Activated CD8-positive, alpha-beta memory T cell treated with anti-CD3 and anti-CD28 coated beads, Interleukin-2, amount 50 U/mL, for 4 hours (primary cell): ENCODE results near the gene MCC.

Experiments used
- DNase-seq: peaks from one replicate; pipeline ENCODE4 v3.0.0-alpha.2; 2020

The MCC gene

GRCh38 chr5:113166261-113166660 is 322.0 kb downstream of the MCC start:
- no peak for DNase-seq

DNA sequence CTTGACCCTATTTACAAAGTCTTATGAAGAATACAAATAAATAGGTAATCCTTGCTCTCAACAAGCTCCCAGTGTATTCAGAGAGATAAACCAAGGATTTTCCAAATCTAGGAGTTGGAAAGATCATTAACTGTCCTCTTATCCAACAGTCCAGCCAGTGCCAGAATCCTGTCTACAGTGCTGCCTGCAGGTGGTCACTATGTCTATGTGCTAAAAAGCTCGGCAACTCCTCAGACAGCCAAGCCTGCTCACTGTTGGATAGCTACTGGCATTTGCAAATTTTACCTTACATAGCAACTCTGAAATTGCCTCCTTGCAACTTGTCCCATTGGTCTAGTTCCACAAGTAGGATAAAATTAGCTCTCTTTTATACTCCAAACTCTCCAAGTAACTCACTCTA is 324.2 kb downstream of the MCC start:
- no peak for DNase-seq

- no peak for DNase-seq
These were observed 324.9 kb downstream of the MCC start for GRCh38 chr5:113163328-113163727.

DNA sequence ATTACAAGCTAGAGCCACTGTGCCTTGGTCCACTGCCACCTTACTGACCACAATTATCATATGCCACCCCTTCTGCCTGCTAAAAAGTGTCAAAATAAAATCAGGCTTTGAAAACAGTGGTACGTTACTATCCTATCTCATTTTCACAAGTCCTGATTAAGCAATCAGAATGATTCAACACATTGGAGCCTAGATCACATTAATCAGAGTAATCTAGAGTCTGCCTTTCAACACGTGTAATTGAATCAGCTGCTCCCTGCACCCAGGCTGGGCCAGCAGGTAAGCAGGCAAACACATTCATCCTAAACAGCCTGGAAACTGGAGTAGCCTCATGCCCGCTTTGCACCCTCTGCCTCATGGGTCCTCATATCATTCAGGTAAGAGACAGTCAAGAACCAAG is 325.5 kb downstream of the MCC start:
- DNase-seq, result no peak

GRCh38 chr5:113162208-113162607 is 326.0 kb downstream of the MCC start:
- no peak for DNase-seq

GRCh38 chr5:113161806-113162205 is 326.4 kb downstream of the MCC start:
- DNase-seq, result no peak

- DNase-seq, result no peak
These were observed 330.4 kb downstream of the MCC start for GRCh38 chr5:113157886-113158285.

DNA sequence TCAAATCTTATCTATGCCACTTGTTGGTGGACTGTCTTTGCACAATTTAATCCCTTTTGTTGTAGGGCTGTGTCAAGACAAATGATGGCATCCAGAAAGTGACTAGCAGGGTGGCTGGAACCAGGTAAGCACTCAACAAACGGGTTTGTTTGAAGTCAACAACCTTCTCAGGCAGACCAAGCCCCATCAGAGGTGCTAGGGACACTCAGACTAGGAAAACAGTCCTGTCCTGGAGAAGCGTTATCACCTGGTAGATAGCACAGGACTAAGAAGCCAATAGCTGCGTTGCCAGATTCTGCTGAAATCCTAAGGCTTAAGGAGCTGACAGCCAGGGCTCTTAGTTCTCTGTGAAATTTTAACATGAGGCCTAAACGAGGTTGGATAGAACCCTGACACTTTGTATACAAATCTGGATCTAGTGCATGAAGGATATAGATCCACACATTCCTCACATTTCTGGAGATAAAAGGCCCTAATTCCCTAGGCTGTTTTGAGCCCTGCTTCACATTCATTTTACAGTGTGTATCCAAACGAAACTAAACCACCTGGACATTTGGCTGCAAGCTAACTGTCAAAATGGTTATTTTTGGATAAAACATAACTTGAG is 331.9 kb downstream of the MCC start:
- DNase-seq, result no peak

GRCh38 chr5:113153512-113154097 is 334.6 kb downstream of the MCC start:
- DNase-seq, result no peak

DNA sequence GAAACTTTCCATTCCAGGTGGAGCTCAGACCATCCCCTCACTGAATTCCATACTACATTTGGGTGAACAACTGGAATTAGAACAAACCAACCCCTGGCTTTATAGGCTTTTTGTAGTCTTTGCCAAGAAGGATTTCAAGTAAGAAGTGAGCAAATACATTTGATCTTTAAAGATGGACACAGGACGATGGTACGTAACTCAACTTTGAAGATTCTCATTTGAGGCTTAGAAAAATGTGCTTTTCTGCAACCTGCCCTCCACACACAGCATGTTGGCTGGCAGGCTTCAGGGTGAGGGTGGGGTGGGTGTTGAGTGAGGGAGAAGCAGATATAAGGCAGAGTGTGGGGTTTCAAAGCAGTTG is 335.9 kb downstream of the MCC start:
- no peak for DNase-seq

- no peak for DNase-seq
These were observed 336.4 kb downstream of the MCC start for GRCh38 chr5:113151641-113152379.

- no peak for DNase-seq
These were observed 337.4 kb downstream of the MCC start for GRCh38 chr5:113150821-113151220.

DNA sequence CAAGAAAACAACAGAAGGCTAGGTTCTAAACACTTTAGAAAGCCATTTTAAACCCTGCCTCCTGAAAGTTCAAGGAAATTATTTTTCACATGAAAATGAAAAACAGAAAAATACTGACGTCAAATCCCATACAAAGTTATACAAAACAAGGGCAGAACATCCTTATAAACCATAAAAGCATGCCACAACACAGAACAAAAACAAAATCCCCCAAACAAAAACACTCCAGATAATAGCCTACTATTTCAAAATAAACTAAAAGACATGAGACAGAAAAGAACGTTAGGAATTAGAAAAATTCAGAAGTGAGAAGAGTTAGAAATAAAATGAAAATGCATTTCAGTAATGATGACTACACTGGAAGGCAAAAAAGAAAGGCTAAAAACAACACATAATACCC is 338.0 kb downstream of the MCC start:
- no peak for DNase-seq

- no peak for DNase-seq
These were observed 340.7 kb downstream of the MCC start for GRCh38 chr5:113147537-113147936.

GRCh38 chr5:113147101-113147508 is 341.1 kb downstream of the MCC start:
- DNase-seq, result no peak

- no peak for DNase-seq
These were observed 342.4 kb downstream of the MCC start for GRCh38 chr5:113145757-113146387.

- no peak for DNase-seq
These were observed 346.1 kb downstream of the MCC start for GRCh38 chr5:113142186-113142585.

DNA sequence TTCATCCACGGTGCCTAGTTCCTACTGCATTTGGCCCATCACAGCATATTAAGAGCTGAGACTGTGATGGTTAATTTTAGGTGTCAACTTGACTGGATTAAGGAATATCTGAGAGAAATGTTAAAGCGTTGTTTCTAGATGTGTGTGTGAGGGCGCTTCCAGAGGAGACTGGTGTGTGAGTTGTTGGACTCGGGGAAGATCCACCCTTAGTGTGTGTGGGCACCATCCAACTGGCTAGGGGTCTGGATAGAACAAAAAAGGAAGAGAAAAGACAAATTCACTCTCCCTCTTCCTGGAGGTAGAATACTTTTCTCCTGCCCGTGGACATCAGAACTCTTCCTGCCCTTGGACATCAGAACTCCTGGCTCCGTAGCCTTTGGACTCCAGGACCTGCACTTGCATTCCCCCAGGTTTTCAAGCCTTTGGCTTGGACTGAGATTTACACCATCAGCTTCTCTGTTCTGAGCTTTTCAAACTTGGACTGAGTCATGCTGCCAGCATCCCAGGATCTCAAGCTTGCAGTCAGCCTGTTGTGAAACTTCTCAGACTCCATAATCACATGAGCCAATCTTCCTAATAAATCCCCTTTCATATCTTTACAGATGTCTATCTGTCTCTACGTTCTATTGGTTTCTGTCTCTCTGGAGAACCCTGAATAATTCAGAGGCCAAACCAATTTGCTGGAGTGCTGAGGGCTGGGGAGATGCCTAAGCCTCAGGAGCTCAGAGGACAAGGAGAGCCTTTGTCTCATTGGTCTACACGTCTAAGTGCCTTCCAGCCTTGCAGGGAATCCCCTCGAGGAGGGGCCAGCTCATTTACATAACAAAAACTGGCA is 347.2 kb downstream of the MCC start:
- DNase-seq, result no peak

DNA sequence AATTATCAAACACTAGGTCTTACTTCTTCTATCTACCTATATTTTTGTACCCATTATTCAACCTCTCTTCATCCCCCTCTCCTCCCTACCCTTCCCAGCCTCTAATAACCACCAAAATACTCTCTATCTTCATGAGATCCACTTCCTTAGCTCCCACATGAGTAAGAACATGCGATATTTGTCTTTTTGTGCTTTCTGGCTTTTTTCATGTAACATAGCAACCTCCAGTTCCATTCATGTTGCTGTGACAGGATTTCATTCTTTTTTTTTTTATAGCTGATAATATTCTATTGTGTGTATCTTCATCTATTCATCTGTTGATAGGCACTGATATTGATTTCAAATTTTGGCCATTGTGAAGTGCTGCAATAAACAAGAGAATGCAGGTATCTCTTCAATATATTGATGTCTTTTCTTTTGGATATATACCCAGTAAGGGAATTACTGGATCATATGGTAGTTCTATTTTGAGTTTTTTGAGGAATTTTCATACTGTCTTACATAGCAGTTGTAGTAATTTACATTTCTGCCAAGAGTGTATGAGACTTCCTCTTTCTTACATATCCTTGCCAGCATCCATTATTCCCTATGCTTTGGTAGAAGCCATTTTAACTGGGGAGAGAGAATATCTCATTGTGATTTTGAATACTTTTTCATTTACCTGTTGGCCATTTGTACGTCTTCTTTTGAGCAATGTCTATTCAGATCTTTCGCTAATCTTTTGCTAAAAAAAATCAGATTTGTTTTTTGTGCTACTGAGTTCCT is 354.9 kb downstream of the MCC start:
- DNase-seq, result no peak

DNA sequence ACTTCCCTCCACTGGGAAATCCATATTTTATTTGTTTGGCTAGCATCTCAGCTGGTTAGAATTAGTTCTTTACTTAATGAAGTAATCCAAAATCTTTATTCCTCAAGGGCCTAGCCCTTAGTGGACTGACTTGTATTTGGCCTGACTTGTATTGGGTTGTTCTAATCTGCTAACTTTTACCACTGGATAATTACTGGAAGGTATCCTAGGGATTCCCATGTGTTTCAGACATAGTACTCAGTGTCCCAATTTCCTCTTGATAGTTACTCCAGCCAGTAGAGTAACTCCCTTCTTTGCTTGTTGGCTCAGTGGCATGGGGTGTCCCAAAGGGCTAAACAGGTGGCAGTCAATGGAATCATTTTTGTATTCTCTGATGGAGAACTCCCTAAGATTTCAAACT is 355.7 kb downstream of the MCC start:
- no peak for DNase-seq

- DNase-seq, result no peak
These were observed 359.5 kb downstream of the MCC start for GRCh38 chr5:113128641-113129330.

GRCh38 chr5:113128082-113128481 is 360.2 kb downstream of the MCC start:
- no peak for DNase-seq
